ENCODE measurements around the gene BCL2L11.

BCL2L11 gene

GRCh38 chr2:111117598-111118480, 2.9 kb upstream of the BCL2L11 start:
- no peak for DNase-seq (ENCODE audit: low read depth)

- DNase-seq (ENCODE audit: low read depth), result no peak
These were observed 2.2 kb upstream of the BCL2L11 start for GRCh38 chr2:111118481-111118980.

GRCh38 chr2:111118981-111119821, 1.5 kb upstream of the BCL2L11 start:
- DNase-seq (ENCODE audit: low read depth), result no peak

- no peak for DNase-seq (ENCODE audit: low read depth)
These were observed 877 bp upstream of the BCL2L11 start for GRCh38 chr2:111119822-111120252.

GRCh38 chr2:111121028-111121827, 514 bp downstream of the BCL2L11 start:
- DNase-seq (ENCODE audit: low read depth), result no peak

- DNase-seq (ENCODE audit: low read depth), result peak; percentile 70
These were observed 1.3 kb downstream of the BCL2L11 start for GRCh38 chr2:111121828-111122630.

- DNase-seq (ENCODE audit: low read depth), result no peak
These were observed 2.1 kb downstream of the BCL2L11 start for GRCh38 chr2:111122631-111123421.

- no peak for DNase-seq (ENCODE audit: low read depth)
These were observed 3.0 kb downstream of the BCL2L11 start for GRCh38 chr2:111123751-111124150.

- DNase-seq (ENCODE audit: low read depth), result no peak
These were observed 5.9 kb downstream of the BCL2L11 start for GRCh38 chr2:111126581-111126980.

GRCh38 chr2:111127351-111127750, 6.6 kb downstream of the BCL2L11 start:
- no peak for DNase-seq (ENCODE audit: low read depth)

GRCh38 chr2:111128096-111128495, 7.4 kb downstream of the BCL2L11 start:
- no peak for DNase-seq (ENCODE audit: low read depth)

GRCh38 chr2:111133603-111134002, 12.9 kb downstream of the BCL2L11 start:
- no peak for DNase-seq (ENCODE audit: low read depth)

- no peak for DNase-seq (ENCODE audit: low read depth)
These were observed 13.3 kb downstream of the BCL2L11 start for GRCh38 chr2:111134055-111134454.

GRCh38 chr2:111135237-111135909, 14.7 kb downstream of the BCL2L11 start:
- no peak for DNase-seq (ENCODE audit: low read depth)

GRCh38 chr2:111135910-111136297, 15.2 kb downstream of the BCL2L11 start:
- DNase-seq (ENCODE audit: low read depth), result no peak

GRCh38 chr2:111138839-111139238, 18.1 kb downstream of the BCL2L11 start:
- DNase-seq (ENCODE audit: low read depth), result no peak

GRCh38 chr2:111139637-111140317, 19.1 kb downstream of the BCL2L11 start:
- no peak for DNase-seq (ENCODE audit: low read depth)

- DNase-seq (ENCODE audit: low read depth), result no peak
These were observed 20.1 kb downstream of the BCL2L11 start for GRCh38 chr2:111140815-111141214.

GRCh38 chr2:111142101-111142500, 21.4 kb downstream of the BCL2L11 start:
- DNase-seq (ENCODE audit: low read depth), result no peak

Measured in activated T-helper 1 cell treated with Interleukin-2 at 50 U/mL for 16 hours (primary cell).